Tibial nerve (tissue), 3 donors: ENCODE data around the gene RSPO1.

Experiments
- POLR2A ChIP-seq, 2 donors: fragments of 450-650 bp; IDR thresholded peaks; one replicate each; pipeline ENCODE4 v1.6.1; 2017; ENCODE audit warnings: antibody characterized with exemption in 2 of 2, mild to moderate bottlenecking in 2 of 2, moderate library complexity in 2 of 2
- TF ChIP-seq, protein P1 (sequence below), 5 experiments: fragments of 200-600 bp in 3 of 5; fragments of 450-650 bp in 2 of 5; sonication (generic) in 3 of 5; IDR thresholded peaks; one replicate each; pipeline ENCODE4 v1.5.1; 2016 to 2019; ENCODE audit warnings: antibody characterized with exemption in 5 of 5, mild to moderate bottlenecking in 3 of 5, moderate library complexity in 2 of 5

DNA sequence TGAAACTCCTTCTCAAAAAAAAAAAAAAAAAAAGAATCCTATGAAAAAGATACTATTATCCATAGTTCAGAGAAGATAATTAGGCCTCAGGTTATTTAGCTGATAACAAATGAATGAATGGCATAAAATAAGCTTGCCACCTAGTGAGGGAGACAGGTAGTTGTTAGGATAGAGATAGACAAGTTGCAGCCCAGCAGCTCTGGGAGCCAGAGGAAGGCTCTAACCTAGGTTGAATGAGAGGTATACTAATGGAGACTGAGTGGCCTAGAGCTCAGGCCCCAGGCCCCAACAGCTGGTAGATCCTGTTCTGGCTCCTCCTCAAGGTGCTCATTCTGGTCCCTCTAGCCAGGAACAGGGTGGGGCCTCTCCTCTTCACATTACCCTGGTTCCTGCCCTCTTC, 20.6 kb upstream of the RSPO1 start:
- TF ChIP-seq, protein P1, sequence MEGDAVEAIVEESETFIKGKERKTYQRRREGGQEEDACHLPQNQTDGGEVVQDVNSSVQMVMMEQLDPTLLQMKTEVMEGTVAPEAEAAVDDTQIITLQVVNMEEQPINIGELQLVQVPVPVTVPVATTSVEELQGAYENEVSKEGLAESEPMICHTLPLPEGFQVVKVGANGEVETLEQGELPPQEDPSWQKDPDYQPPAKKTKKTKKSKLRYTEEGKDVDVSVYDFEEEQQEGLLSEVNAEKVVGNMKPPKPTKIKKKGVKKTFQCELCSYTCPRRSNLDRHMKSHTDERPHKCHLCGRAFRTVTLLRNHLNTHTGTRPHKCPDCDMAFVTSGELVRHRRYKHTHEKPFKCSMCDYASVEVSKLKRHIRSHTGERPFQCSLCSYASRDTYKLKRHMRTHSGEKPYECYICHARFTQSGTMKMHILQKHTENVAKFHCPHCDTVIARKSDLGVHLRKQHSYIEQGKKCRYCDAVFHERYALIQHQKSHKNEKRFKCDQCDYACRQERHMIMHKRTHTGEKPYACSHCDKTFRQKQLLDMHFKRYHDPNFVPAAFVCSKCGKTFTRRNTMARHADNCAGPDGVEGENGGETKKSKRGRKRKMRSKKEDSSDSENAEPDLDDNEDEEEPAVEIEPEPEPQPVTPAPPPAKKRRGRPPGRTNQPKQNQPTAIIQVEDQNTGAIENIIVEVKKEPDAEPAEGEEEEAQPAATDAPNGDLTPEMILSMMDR (IDR thresholded peaks at IDR 0.05) = no peak
- no peak for TF ChIP-seq POLR2A (IDR thresholded peaks at IDR 0.05)
